ENCODE measurements around the gene ACKR3. TPM values are rescaled to one million over a fixed set of nuclear protein-coding genes. Genes with fewer than 3 reads are reported as not detected.
A peak's percentile ranks its signal among the peaks of the same experiment; 100 is the strongest.

ACKR3 gene
- total RNA-seq, 4 donors from 2014 or later = 24.9 to 52.9 (median 51.0) TPM

DNA sequence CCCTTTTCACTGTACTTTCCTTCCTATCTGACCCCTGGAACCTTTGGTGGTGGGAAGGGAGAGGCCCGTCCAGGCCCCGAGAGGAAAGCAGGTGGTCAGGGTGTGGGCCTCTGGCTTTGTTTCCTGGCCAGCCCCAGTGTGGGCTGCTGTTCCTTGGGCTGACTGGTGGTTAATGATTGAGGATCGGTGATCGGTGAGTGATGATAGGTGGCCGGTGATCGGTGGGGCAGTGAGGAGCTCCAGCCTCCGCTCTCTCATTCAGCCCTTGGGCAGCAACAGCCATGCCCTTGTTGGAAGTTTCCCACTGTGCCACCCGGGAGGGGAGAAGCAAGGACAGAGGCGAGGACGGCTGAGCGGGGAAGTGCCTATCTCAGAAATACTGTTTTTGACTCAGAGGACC, 7.3 kb downstream of the ACKR3 start:
- Histone ChIP-seq H3K27me3 (no peaks in the 10 kb centered on the region), H3K9me3 (no peaks in the 10 kb centered on the region), H3K4me1 (peaks cover 26 to 76% (median 65%) of the 10 kb centered on the region in 4 donors), H3K4me3 (peak overlapping the region in 2 of 4 donors; percentile 2 to 5), H3K36me3 (peaks cover 12 to 17% (median 15%) of the 10 kb centered on the region in 4 donors), H3K27ac (replicated peaks in 1 of 4) (peak overlapping the region; percentile 27 to 86 (median 55))
- intact Hi-C loops (cut with DNase I) = no loop called here
- TF ChIP-seq CTCF (IDR thresholded peaks at IDR 0.05) = no peak
- no peak for TF ChIP-seq EP300 (IDR thresholded peaks at IDR 0.05)
- TF ChIP-seq POLR2AphosphoS5 (IDR thresholded peaks at IDR 0.05) = no peak
- TF ChIP-seq POLR2A (IDR thresholded peaks at IDR 0.05; ENCODE audit: low read depth) = no peak
- DNase-seq (ENCODE audit: extremely low spot score) = no peak
- WGBS = 92% methylated on average over 11 of the region's 11 CpGs

- peaks cover 18 to 68% (median 59%) of the 10 kb centered on the region in 4 donors for H3K4me1 ChIP-seq
- H3K9me3 ChIP-seq = no peaks in the 10 kb centered on the region
- TF ChIP-seq POLR2AphosphoS5 (IDR thresholded peaks at IDR 0.05) (no peak), EP300 (IDR thresholded peaks at IDR 0.05) (no peak)
- peaks cover 17 to 25% (median 21%) of the 10 kb centered on the region in 4 donors for H3K36me3 ChIP-seq
- H3K4me3 ChIP-seq = no peak overlapping the region
- 81% methylated on average over 21 of the region's 22 CpGs for WGBS
- intact Hi-C loops (cut with DNase I) = no loop called here
- no peaks in the 10 kb centered on the region for H3K27me3 ChIP-seq
- peak overlapping the region; percentile 27 to 86 (median 55) for H3K27ac ChIP-seq (replicated peaks in 1 of 4)
- DNase-seq (ENCODE audit: extremely low spot score) = no peak
Measured at GRCh38 chr2:236577481-236578410, 8.1 kb downstream of the ACKR3 start.

GRCh38 chr2:236578411-236578846, 8.8 kb downstream of the ACKR3 start:
- Histone ChIP-seq H3K27me3 (no peaks in the 10 kb centered on the region), H3K36me3 (peaks cover 18 to 28% (median 26%) of the 10 kb centered on the region in 4 donors), H3K27ac (replicated peaks in 1 of 4) (peak overlapping the region; percentile 27 to 86 (median 55)), H3K4me3 (no peak overlapping the region), H3K4me1 (peaks cover 16 to 62% (median 55%) of the 10 kb centered on the region in 4 donors), H3K9me3 (no peaks in the 10 kb centered on the region)
- DNase-seq (ENCODE audit: extremely low spot score) = no peak
- 86% methylated on average over 13 of the region's 15 CpGs for WGBS
- intact Hi-C loops (cut with DNase I) = no loop called here
- TF ChIP-seq CTCF (IDR thresholded peaks at IDR 0.05) (no peak), EP300 (IDR thresholded peaks at IDR 0.05) (no peak), POLR2A (IDR thresholded peaks at IDR 0.05; ENCODE audit: low read depth) (no peak), POLR2AphosphoS5 (IDR thresholded peaks at IDR 0.05) (no peak)

- TF ChIP-seq POLR2AphosphoS5 (IDR thresholded peaks at IDR 0.05) (no peak), POLR2A (IDR thresholded peaks at IDR 0.05; ENCODE audit: low read depth) (no peak), EP300 (IDR thresholded peaks at IDR 0.05) (no peak), CTCF (IDR thresholded peaks at IDR 0.05) (no peak)
- DNase-seq (ENCODE audit: extremely low spot score) = no peak
- Histone ChIP-seq H3K36me3 (peaks cover 18 to 29% (median 28%) of the 10 kb centered on the region in 4 donors), H3K27me3 (no peaks in the 10 kb centered on the region), H3K9me3 (no peaks in the 10 kb centered on the region), H3K4me1 (peaks cover 16 to 55% (median 52%) of the 10 kb centered on the region in 4 donors), H3K27ac (replicated peaks in 1 of 4) (peak overlapping the region; percentile 27 to 86 (median 55)), H3K4me3 (no peak overlapping the region)
- intact Hi-C loops (cut with DNase I) = no loop called here
- WGBS = 90% methylated on average over 9 of the region's 9 CpGs
Measured at GRCh38 chr2:236579048-236579745, 9.6 kb downstream of the ACKR3 start.
